T-helper 22 cell (primary cell): ENCODE data around the gene BBS2.

Experiments
- DNase-seq: peaks from one replicate; pipeline ENCODE4 v3.0.0-alpha.2; 2020; ENCODE audit warnings: low read depth

Gene BBS2

GRCh38 chr16:56519459-56520250, at the start of gene BBS2:
BBS2 (minus strand) TSS chr16:56520024; CDS start chr16:56519862, 162 bp downstream.
- peak; percentile 76 for DNase-seq

GRCh38 chr16:56564793-56565477, 45.1 kb upstream of the BBS2 start, which contains the start of gene MT4:
MT4 (plus strand) TSS chr16:56565073; CDS start chr16:56565129, 56 bp downstream.
- no peak for DNase-seq

GRCh38 chr16:56561126-56561525, 41.3 kb upstream of the BBS2 start:
- no peak for DNase-seq

- DNase-seq: no peak
Measured at GRCh38 chr16:56560447-56560846, 40.6 kb upstream of the BBS2 start.

- no peak for DNase-seq
Measured at GRCh38 chr16:56559109-56559508, 39.3 kb upstream of the BBS2 start.

- DNase-seq: no peak
Measured at GRCh38 chr16:56558024-56558747, 38.4 kb upstream of the BBS2 start.

- DNase-seq: no peak
Measured at GRCh38 chr16:56554441-56554840, 34.6 kb upstream of the BBS2 start.

- no peak for DNase-seq
Measured at GRCh38 chr16:56551796-56552738, 32.2 kb upstream of the BBS2 start.

- no peak for DNase-seq
Measured at GRCh38 chr16:56549744-56550385, 30.0 kb upstream of the BBS2 start.

- DNase-seq: no peak
Measured at GRCh38 chr16:56549161-56549560, 29.3 kb upstream of the BBS2 start.

- no peak for DNase-seq
Measured at GRCh38 chr16:56547949-56548567, 28.2 kb upstream of the BBS2 start.

- no peak for DNase-seq
Measured at GRCh38 chr16:56547120-56547948, 27.5 kb upstream of the BBS2 start.

- DNase-seq: no peak
Measured at GRCh38 chr16:56542039-56542438, 22.2 kb upstream of the BBS2 start.

GRCh38 chr16:56539656-56540055, 19.8 kb upstream of the BBS2 start:
- no peak for DNase-seq

- no peak for DNase-seq
Measured at GRCh38 chr16:56538331-56538730, 18.5 kb upstream of the BBS2 start.

- DNase-seq: no peak
Measured at GRCh38 chr16:56534847-56535383, 15.1 kb upstream of the BBS2 start.

- no peak for DNase-seq
Measured at GRCh38 chr16:56532714-56533113, 12.9 kb upstream of the BBS2 start.

- DNase-seq: no peak
Measured at GRCh38 chr16:56530872-56531271, 11.0 kb upstream of the BBS2 start.

- no peak for DNase-seq
Measured at GRCh38 chr16:56525236-56525635, 5.4 kb upstream of the BBS2 start.

GRCh38 chr16:56520251-56520577, 390 bp upstream of the BBS2 start:
- no peak for DNase-seq
